Measurements from ENCODE around the gene DHDDS. TPM values are rescaled to one million over a fixed set of nuclear protein-coding genes. Genes with fewer than 3 reads are reported as not detected.

DHDDS gene
- polyA plus RNA-seq, 1 donor from 2014 or later = 28.9 TPM

GRCh38 chr1:26410706-26411623, 21.2 kb upstream of the DHDDS start, which contains the start of gene LIN28A:
TSS of gene LIN28A (plus strand) at chr1:26410817. CDS start at chr1:26410892, 75 bp downstream.
- Histone ChIP-seq H3K27me3 (ENCODE audit: insufficient read depth, low read depth, low read length) (no peaks in the 10 kb centered on the region), H3K27ac (ENCODE audit: low read length) (peak within 1 kb of the TSS; percentile 72), H3K9me2 (ENCODE audit: insufficient read depth, low read length) (no peaks in the 10 kb centered on the region), H4K20me1 (ENCODE audit: insufficient read depth) (no peaks in the 10 kb centered on the region), H2AFZ (ENCODE audit: low read depth, low read length) (peak within 1 kb of the TSS; percentile 9), H3F3A (ENCODE audit: insufficient read depth, low read length, poor library complexity, severe bottlenecking) (no peaks in the 10 kb centered on the region), H3K4me3 (ENCODE audit: low read length) (peak within 1 kb of the TSS; percentile 52), H3K9ac (ENCODE audit: low read length) (peak within 1 kb of the TSS; percentile 53), H3K4me2 (ENCODE audit: low read length) (no peak within 1 kb of the TSS), H3K79me2 (replicated peaks; ENCODE audit: insufficient read depth, low read length) (peaks cover 41% of the 10 kb centered on the region), H3K36me3 (ENCODE audit: insufficient read depth, low read length) (no peaks in the 10 kb centered on the region), H3K9me3 (ENCODE audit: low read length) (no peaks in the 10 kb centered on the region)
- no peak for TF ChIP-seq POLR2AphosphoS5 (IDR thresholded peaks at IDR 0.05)
- no peak for TF ChIP-seq RAD21 (conservative IDR thresholded peaks at IDR 0.05)
- no peak for TF ChIP-seq EP300 (conservative IDR thresholded peaks at IDR 0.05; ENCODE audit: poor library complexity, severe bottlenecking)
- TF ChIP-seq, protein P1, sequence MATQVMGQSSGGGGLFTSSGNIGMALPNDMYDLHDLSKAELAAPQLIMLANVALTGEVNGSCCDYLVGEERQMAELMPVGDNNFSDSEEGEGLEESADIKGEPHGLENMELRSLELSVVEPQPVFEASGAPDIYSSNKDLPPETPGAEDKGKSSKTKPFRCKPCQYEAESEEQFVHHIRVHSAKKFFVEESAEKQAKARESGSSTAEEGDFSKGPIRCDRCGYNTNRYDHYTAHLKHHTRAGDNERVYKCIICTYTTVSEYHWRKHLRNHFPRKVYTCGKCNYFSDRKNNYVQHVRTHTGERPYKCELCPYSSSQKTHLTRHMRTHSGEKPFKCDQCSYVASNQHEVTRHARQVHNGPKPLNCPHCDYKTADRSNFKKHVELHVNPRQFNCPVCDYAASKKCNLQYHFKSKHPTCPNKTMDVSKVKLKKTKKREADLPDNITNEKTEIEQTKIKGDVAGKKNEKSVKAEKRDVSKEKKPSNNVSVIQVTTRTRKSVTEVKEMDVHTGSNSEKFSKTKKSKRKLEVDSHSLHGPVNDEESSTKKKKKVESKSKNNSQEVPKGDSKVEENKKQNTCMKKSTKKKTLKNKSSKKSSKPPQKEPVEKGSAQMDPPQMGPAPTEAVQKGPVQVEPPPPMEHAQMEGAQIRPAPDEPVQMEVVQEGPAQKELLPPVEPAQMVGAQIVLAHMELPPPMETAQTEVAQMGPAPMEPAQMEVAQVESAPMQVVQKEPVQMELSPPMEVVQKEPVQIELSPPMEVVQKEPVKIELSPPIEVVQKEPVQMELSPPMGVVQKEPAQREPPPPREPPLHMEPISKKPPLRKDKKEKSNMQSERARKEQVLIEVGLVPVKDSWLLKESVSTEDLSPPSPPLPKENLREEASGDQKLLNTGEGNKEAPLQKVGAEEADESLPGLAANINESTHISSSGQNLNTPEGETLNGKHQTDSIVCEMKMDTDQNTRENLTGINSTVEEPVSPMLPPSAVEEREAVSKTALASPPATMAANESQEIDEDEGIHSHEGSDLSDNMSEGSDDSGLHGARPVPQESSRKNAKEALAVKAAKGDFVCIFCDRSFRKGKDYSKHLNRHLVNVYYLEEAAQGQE (IDR thresholded peaks at IDR 0.05; ENCODE audit: borderline replicate concordance) = no peak
- TF ChIP-seq SMC3 (conservative IDR thresholded peaks at IDR 0.05; ENCODE audit: poor library complexity) = no peak

GRCh38 chr1:26411624-26412074, 20.5 kb upstream of the DHDDS start:
- Histone ChIP-seq H3K4me2 (ENCODE audit: low read length) (no peak overlapping the region), H3K79me2 (replicated peaks; ENCODE audit: insufficient read depth, low read length) (peaks cover 45% of the 10 kb centered on the region), H3K9ac (ENCODE audit: low read length) (peak overlapping the region; percentile 18), H3K36me3 (ENCODE audit: insufficient read depth, low read length) (no peaks in the 10 kb centered on the region), H3K9me2 (ENCODE audit: insufficient read depth, low read length) (no peaks in the 10 kb centered on the region), H3K4me3 (ENCODE audit: low read length) (peak overlapping the region; percentile 52), H4K20me1 (ENCODE audit: insufficient read depth) (no peaks in the 10 kb centered on the region), H3K27me3 (ENCODE audit: insufficient read depth, low read depth, low read length) (no peaks in the 10 kb centered on the region), H3F3A (ENCODE audit: insufficient read depth, low read length, poor library complexity, severe bottlenecking) (no peaks in the 10 kb centered on the region), H2AFZ (ENCODE audit: low read depth, low read length) (peak overlapping the region; percentile 9), H3K9me3 (ENCODE audit: low read length) (no peaks in the 10 kb centered on the region), H3K27ac (ENCODE audit: low read length) (peak overlapping the region; percentile 24)
- no peak for TF ChIP-seq EP300 (conservative IDR thresholded peaks at IDR 0.05; ENCODE audit: poor library complexity, severe bottlenecking)
- TF ChIP-seq MXI1 (conservative IDR thresholded peaks at IDR 0.05; ENCODE audit: poor library complexity, severe bottlenecking) = no peak
- no peak for TF ChIP-seq RAD21 (conservative IDR thresholded peaks at IDR 0.05)
- no peak for TF ChIP-seq EZH2 (IDR thresholded peaks at IDR 0.05; ENCODE audit: borderline replicate concordance, insufficient read depth, low read length, poor library complexity, severe bottlenecking)
- TF ChIP-seq, protein P1 (IDR thresholded peaks at IDR 0.05; ENCODE audit: borderline replicate concordance) = peak; percentile 15
